ENCODE measurements around the gene ADARB2.

- TF ChIP-seq POLR2A (IDR thresholded peaks at IDR 0.05) (no peak), CTCF (IDR thresholded peaks at IDR 0.05) (no peak)
Measured at GRCh38 chr10:1267148-1267547, 470.2 kb downstream of the ADARB2 start.
